ENCODE data around the gene AGAP3. TPM values are rescaled to one million over a fixed set of nuclear protein-coding genes. Genes with fewer than 3 reads are reported as not detected.

AGAP3 gene
- total RNA-seq, 3 donors from 2014 or later (not counting 1 experiment from before 2014, with no cell fraction given): 27.7 to 46.9 (median 42.8) TPM

GRCh38 chr7:151126491-151127137, 40.3 kb downstream of the AGAP3 start:
- no peak overlapping the region for H3K4me3 Mint-ChIP-seq
- H3K4me1 Mint-ChIP-seq: peaks cover 0 to 3% of the 10 kb centered on the region in 2 donors
- H3K4me3 ChIP-seq (ENCODE audit: low read length): no peak overlapping the region
- TF ChIP-seq CTCF (IDR thresholded peaks at IDR 0.05): no peak
- intact Hi-C loops (cut with micrococcal nuclease): no loop called here
- H3K4me1 ChIP-seq (ENCODE audit: control insufficient read depth, insufficient read depth, low read length): no peaks in the 10 kb centered on the region
- H3K27me3 ChIP-seq (ENCODE audit: control insufficient read depth, insufficient read depth, low read length): no peaks in the 10 kb centered on the region
- no peak overlapping the region for H3K27ac ChIP-seq (ENCODE audit: low read length)
- 95% methylated on average over 18 of the region's 19 CpGs for WGBS (ENCODE audit: insufficient coverage)
- H3K27me3 Mint-ChIP-seq (ENCODE audit: low read depth in 2 of 2): no peaks in the 10 kb centered on the region
- no peaks in the 10 kb centered on the region for H3K9me3 Mint-ChIP-seq
- no peaks in the 10 kb centered on the region for H3K9me3 ChIP-seq (ENCODE audit: control insufficient read depth, insufficient read depth, low read length)
- ATAC-seq (no peak), DNase-seq (no peak)
- no peaks in the 10 kb centered on the region for H3K36me3 Mint-ChIP-seq
- no peak overlapping the region for H3K27ac Mint-ChIP-seq
- peaks cover 7% of the 10 kb centered on the region for H3K36me3 ChIP-seq (ENCODE audit: control insufficient read depth, insufficient read depth, low read length)

- Mint-ChIP-seq H3K27ac (no peak overlapping the region), H3K36me3 (no peaks in the 10 kb centered on the region), H3K27me3 (ENCODE audit: low read depth in 2 of 2) (no peaks in the 10 kb centered on the region), H3K9me3 (no peaks in the 10 kb centered on the region), H3K4me1 (no peaks in the 10 kb centered on the region), H3K4me3 (no peak overlapping the region)
- 80% methylated on average over 14 of the region's 14 CpGs for WGBS (ENCODE audit: insufficient coverage)
- intact Hi-C loops (cut with micrococcal nuclease): no loop called here
- TF ChIP-seq CTCF (IDR thresholded peaks at IDR 0.05): no peak
- Histone ChIP-seq H3K9me3 (ENCODE audit: control insufficient read depth, insufficient read depth, low read length) (no peaks in the 10 kb centered on the region), H3K36me3 (ENCODE audit: control insufficient read depth, insufficient read depth, low read length) (peaks cover 7% of the 10 kb centered on the region), H3K27me3 (ENCODE audit: control insufficient read depth, insufficient read depth, low read length) (no peaks in the 10 kb centered on the region), H3K27ac (ENCODE audit: low read length) (no peak overlapping the region), H3K4me1 (ENCODE audit: control insufficient read depth, insufficient read depth, low read length) (no peaks in the 10 kb centered on the region), H3K4me3 (ENCODE audit: low read length) (no peak overlapping the region)
- no peak for DNase-seq
- no peak for ATAC-seq
Measured at GRCh38 chr7:151128144-151128543, 41.9 kb downstream of the AGAP3 start.

GRCh38 chr7:151128716-151129115, 42.4 kb downstream of the AGAP3 start:
- no peak overlapping the region for H3K4me3 Mint-ChIP-seq
- Histone ChIP-seq H3K4me3 (ENCODE audit: low read length) (no peak overlapping the region), H3K27ac (ENCODE audit: low read length) (no peak overlapping the region), H3K4me1 (ENCODE audit: control insufficient read depth, insufficient read depth, low read length) (no peaks in the 10 kb centered on the region), H3K36me3 (ENCODE audit: control insufficient read depth, insufficient read depth, low read length) (peaks cover 7% of the 10 kb centered on the region), H3K27me3 (ENCODE audit: control insufficient read depth, insufficient read depth, low read length) (no peaks in the 10 kb centered on the region), H3K9me3 (ENCODE audit: control insufficient read depth, insufficient read depth, low read length) (no peaks in the 10 kb centered on the region)
- no peak overlapping the region for H3K27ac Mint-ChIP-seq
- no peaks in the 10 kb centered on the region for H3K9me3 Mint-ChIP-seq
- no peaks in the 10 kb centered on the region for H3K36me3 Mint-ChIP-seq
- intact Hi-C loops (cut with micrococcal nuclease): no loop called here
- ATAC-seq: no peak
- H3K4me1 Mint-ChIP-seq: no peaks in the 10 kb centered on the region
- no peaks in the 10 kb centered on the region for H3K27me3 Mint-ChIP-seq (ENCODE audit: low read depth in 2 of 2)
- no peak for TF ChIP-seq CTCF (IDR thresholded peaks at IDR 0.05)
- no peak for DNase-seq
- WGBS (ENCODE audit: insufficient coverage): 78% methylated on average over 7 of the region's 8 CpGs
